ES-I3 (cell line): ENCODE data around the gene TTC22.

ENCODE experiments used
- H3K36me3 ChIP-seq: 2 replicates; pipeline ENCODE4 v1.6.1; 2013; ENCODE audit warnings: mild to moderate bottlenecking, low read length, control low read depth, moderate library complexity; ENCODE audit not compliant: insufficient read depth
- H3K4me1 ChIP-seq: 2 replicates; pipeline ENCODE4 v1.6.1; 2013; ENCODE audit warnings: mild to moderate bottlenecking, control low read depth, low read length; ENCODE audit not compliant: insufficient read depth
- H3K9ac ChIP-seq: 2 replicates; pipeline ENCODE4 v1.6.1; 2013; ENCODE audit warnings: low read depth, mild to moderate bottlenecking, low read length, moderate library complexity
- H3K9me3 ChIP-seq: 2 replicates; pipeline ENCODE4 v1.6.1; 2013; ENCODE audit warnings: mild to moderate bottlenecking, low read length, moderate library complexity; ENCODE audit not compliant: control insufficient read depth, insufficient read depth

Gene TTC22

DNA sequence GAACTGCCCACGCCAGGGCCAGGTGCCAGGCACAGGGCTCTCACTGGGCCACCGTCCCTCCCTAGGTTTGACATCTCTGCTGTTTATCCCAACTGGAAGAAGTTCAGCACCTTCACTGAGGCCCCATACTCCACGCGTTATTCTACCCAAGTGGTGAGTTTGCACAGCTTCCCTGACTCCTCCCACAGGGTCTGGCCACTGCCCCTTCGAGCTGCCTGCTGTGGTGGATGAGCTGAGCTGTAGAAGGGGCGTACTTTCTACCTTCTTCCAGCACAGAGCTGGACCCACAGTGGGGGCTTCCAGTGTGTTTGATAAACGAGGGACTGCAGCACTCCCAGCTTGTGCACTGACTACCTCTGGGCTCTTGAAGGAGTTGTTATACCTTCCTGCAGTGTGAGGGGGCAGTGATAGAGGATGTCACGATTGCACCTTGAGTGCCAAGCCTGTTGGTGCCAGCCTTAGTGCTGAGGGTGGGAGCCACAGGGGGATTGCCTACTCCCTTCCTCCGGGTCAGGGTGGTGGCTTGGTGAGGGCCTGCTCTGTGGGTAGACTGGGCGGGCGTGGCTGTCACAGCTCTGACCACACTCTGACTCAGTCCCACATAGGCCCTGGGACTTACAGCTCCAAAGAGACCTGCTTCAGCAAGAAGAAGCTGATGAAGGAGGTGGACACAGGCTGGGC, 5.9 kb upstream of the TTC22 start:
- H3K9me3 ChIP-seq: no peaks in the 10 kb centered on the region
- no peak overlapping the region for H3K9ac ChIP-seq
- no peaks in the 10 kb centered on the region for H3K4me1 ChIP-seq
- H3K36me3 ChIP-seq: no peaks in the 10 kb centered on the region

DNA sequence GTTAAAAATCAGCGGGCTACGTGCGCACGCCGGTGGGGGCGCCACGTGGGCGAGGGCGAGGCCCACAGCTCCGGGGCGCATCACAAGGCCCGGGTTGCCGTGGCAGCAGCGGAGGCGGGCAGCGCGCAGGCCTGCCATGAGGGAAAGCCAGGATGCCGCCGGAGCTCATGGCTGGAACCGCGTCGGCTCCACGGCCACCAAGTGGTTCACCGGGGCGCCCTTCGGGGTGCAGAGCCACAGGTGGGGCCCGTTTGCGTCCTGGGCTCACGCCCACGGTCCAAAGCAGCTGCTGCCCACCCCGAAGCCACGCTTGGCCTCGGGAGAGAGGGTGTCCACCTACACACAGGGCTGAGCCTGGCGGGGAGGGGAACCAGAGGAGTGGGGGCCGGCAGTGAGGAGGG, 4.9 kb upstream of the TTC22 start:
- Histone ChIP-seq H3K4me1 (no peaks in the 10 kb centered on the region), H3K36me3 (no peaks in the 10 kb centered on the region), H3K9ac (no peak overlapping the region), H3K9me3 (no peaks in the 10 kb centered on the region)

DNA sequence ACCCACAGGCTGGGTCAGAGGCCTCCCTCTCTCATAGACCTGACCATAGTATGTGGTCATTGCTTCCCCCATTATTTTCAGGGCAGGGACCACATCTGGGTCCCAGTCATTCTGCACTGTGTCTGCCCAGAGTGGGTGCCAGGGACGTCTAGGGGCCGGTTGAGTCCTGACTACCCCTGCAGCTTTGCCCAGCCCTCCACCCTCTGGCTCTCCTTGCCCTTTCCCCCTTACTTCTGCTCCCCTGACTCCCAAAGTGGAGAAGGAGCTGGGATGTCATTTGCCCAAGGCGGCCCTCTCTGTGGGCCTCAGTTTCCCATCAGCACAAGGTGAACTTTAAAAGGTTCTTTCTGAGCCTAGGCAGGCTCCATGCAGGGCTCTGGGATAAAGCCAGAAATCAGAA, 4.3 kb upstream of the TTC22 start:
- Histone ChIP-seq H3K9me3 (no peaks in the 10 kb centered on the region), H3K36me3 (no peaks in the 10 kb centered on the region), H3K9ac (no peak overlapping the region), H3K4me1 (no peaks in the 10 kb centered on the region)

DNA sequence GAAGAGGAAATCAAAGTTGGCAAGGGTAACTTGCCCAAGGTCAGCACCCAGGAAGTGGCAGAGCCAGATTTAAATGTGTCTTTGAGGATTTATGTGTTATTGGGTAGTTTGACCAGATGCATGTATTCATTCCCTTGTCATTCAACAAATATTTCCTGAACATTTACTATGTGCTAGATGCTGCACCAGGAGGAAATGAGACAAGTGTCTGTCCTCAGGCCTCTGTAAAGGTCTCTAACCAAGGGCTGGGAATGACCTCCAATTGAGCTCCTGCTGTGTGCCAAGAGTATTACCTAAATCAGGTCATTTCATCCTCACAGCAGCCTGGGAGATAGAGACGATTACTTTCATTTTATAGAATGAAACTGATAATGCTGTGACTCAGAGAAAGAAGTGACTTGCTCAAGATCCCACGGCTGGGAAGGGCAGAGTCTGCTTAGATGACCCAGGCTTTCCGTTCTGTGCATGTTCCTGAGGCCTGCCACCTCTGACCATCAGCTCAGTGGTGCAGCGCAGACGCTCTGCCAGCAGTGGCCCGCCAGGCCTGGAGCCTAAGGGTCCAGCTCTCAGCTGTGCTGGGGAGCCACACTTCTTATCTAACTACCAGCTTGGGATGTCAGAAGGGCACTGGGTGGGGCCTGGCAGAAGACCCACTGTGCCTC, 3.5 kb upstream of the TTC22 start:
- no peaks in the 10 kb centered on the region; the same call in 1 of the 2 replicates for H3K4me1 ChIP-seq
- no peak overlapping the region for H3K9ac ChIP-seq
- H3K9me3 ChIP-seq: no peaks in the 10 kb centered on the region
- H3K36me3 ChIP-seq: no peaks in the 10 kb centered on the region

DNA sequence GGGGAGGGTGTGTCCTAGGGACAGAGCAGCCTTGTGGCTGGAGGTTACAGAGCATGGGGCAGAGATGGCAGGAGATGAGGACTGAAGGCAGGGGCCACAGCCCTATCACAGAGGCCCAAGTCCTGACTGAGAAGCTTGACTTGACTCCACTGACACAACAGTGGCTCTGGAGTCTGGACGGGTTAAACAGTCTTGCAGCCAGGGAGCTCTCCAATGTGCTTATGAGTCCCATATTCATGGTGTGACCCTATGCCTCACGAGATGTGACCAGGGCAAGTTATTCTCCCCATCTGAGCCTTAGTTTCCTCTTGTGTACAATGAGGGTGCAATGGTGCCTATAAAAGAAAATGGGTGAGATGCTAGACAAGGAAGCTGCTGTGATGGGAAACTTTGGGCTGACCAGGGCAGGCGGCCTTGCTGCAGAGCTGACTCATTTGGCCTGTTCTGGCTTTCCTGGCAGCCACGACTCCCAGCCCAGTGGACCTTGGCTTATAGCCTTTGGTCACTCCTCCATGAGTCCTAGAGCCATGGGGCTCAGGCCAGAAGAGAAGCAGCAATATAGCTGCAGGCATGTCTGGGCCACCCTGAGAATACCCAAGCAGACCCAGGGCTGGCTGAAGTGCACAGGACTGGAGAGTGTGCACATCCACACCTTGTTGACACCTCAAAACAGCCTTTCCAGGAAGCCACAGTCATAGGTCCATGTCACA, 2.8 kb upstream of the TTC22 start:
- no peak overlapping the region for H3K9ac ChIP-seq

DNA sequence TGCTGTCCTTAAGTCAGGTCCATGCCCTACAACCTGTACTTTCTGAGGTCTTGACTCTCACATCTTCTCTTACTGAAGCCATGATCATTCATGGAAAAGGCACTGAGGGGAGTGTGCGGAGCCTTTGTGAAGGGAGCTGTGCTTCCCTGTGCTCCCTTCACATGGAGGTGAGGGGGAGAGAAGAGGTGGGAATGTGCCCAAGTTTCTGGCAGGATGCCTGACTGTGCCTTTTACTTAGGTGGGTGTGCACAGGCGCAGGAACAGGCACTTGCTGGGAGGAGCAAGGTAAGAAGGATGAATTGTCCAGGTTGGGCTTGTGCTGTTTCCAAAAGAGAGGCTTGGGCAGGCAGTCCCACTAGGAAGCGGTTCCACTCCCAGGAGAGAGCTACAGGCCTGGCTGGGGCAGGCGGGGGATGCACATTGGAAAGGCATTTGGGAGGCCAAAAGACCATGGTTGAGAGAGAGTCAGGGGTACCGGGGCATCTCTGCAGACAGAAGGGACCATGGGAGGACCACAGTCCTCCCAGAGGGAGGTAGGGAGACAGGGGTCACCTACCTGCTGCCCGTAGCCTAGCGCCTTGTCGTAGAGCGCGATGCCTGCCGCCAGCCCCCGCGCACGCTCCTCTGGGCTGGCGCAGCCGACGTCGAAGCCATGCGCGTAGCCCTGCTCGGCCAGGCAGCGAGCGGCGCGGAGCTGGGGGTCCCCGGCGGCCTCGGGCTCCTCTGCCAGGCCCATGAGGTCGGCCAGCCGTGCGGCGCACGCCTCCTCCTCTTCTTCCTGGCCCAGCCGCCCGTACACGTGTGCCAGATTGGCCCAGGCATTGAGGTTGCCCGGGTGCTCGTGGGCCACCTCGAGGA, 853 bp downstream of the TTC22 start:
- no peaks in the 10 kb centered on the region for H3K9me3 ChIP-seq
- no peaks in the 10 kb centered on the region for H3K36me3 ChIP-seq
- peak overlapping the region; percentile 39; the same call in 1 of the 2 replicates for H3K9ac ChIP-seq
- H3K4me1 ChIP-seq: peaks cover 7% of the 10 kb centered on the region

More for the DNA sequence above, 2.8 kb upstream of the TTC22 start:
- no peaks in the 10 kb centered on the region; the same call in 1 of the 2 replicates for H3K4me1 ChIP-seq
- no peaks in the 10 kb centered on the region for H3K36me3 ChIP-seq
- H3K9me3 ChIP-seq: no peaks in the 10 kb centered on the region

DNA sequence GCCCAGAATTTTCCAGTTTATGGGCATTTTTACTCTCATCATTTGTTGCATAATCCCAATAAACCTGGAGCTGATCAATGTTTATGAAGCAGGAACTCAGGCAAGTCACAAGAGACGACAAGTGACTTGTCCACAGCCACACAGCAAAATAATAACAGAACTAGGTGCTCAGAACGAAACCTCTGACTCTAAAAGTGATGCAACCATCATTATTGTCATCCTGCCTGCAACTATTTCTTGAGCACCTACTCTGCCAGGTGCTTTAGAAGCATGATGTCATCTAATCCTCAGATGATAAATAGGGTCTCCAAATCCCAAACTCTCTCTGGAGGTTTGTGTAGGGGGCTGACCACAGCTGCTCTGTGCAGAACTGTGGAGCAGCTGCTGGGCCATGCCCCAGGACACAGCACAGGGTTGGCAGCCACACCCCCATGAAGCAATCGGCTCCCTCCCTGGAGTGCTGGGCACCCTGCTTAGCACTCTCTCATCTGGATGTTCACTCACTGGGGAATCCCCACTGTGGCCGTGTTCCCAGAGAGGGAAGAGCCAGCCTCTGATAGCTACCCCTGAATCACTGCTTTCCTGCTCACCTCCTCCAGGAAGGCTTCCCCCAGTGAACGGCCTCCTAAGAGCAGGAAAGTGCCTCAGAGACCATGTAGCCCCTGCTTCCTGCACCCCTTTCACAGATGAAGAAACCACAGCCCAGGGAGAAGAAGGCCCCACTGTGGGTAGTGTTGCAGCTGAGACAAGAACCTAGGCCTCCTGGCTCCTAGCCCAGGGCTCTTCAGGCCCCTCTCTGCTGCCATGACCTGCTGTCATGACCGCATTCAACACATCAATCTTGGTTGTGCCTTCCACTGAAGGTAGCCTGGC, 2.1 kb downstream of the TTC22 start:
- Histone ChIP-seq H3K9ac (no peak overlapping the region), H3K36me3 (no peaks in the 10 kb centered on the region), H3K9me3 (no peaks in the 10 kb centered on the region), H3K4me1 (peaks cover 17% of the 10 kb centered on the region)

DNA sequence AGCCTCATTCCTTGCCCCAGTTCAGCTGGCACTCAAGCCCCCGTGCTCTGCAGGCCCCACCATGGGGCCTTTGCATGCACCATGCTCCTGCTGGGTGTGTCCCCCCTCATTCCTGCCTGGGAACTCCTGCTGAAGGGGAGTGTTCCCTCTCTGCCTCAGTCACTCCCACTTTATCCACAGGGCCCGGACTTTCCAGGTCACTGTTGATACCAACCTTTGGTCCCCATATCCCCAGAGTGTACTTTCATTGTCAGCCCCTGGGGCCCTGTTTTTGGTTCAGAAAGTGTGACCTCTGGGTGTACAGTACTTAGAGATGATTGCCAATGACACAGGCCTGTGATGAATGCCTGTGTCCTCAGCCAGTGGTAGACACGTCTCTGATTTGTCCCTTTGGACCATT, 2.9 kb downstream of the TTC22 start:
- Histone ChIP-seq H3K9ac (no peak overlapping the region), H3K4me1 (peaks cover 17% of the 10 kb centered on the region), H3K36me3 (no peaks in the 10 kb centered on the region), H3K9me3 (no peaks in the 10 kb centered on the region)

DNA sequence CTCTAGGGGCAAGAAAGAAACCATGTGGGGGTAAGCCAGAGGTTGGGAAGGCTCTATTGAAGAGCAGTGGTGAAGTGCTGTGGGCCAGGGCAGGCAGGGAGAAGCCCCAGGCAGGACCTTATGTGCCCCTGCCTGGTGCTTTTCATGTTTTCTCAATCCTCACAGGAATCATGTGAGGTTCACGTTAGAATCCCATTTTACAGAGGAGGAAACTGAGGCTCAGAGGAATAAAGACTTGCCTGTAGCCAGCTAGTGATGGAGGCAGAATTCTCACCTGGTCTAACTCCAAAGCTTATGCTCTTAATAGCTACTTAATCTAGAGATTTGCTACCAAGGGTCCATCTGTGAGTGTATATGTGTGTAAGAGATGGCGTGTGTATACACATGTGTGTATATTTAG, 4.2 kb downstream of the TTC22 start:
- Histone ChIP-seq H3K9ac (no peak overlapping the region), H3K36me3 (no peaks in the 10 kb centered on the region), H3K4me1 (peaks cover 17% of the 10 kb centered on the region), H3K9me3 (no peaks in the 10 kb centered on the region)

DNA sequence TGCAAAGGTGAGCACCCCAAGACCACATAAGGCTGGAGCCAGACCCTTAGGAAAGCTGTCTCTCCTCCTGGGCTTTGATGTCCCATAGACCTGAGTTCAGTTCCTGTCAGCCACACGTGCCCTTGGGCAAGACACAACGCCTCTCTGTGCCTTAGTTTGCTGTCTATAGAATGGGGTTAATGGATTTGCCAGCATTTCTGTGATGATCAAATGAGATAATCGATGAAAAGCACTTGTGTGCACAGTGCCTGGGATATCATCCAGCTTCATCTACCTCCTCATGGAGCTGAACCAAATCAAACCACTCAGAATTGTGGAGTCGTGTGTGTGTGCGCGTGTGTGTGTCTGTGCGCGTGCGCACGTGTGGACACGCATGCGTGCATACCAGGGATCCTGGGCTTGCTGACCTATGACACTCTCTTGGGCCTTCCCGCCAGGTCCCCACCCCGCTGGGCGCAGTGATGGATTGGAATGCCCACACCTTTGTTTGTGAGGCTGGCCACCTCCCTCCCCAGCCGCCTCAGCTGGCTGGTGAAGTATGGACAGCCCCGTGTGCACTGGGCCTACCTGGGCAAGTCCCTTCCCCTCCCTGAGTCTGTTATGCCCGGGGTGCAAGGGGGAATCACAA, 5.2 kb downstream of the TTC22 start:
- H3K4me1 ChIP-seq: peaks cover 17% of the 10 kb centered on the region
- H3K9me3 ChIP-seq: no peaks in the 10 kb centered on the region
- H3K36me3 ChIP-seq: no peaks in the 10 kb centered on the region
- H3K9ac ChIP-seq: no peak overlapping the region

DNA sequence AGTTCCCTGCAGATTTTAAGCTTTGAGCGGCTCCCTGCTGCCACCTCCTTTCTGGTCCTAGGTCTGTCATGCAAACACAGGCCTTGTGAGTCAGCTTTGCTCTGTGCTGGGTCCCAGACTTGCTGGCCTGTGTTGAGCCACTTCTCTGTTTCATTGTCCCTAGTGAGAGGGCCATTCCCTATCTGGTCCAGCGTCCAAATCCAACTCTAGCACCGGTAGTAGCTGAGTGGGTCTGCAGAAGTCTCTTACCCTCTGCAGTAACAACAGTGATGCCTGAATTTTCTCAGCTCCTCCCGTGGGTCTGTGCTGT, 5.8 kb downstream of the TTC22 start:
- no peaks in the 10 kb centered on the region for H3K9me3 ChIP-seq
- H3K9ac ChIP-seq: no peak overlapping the region
- peaks cover 17% of the 10 kb centered on the region for H3K4me1 ChIP-seq
- H3K36me3 ChIP-seq: no peaks in the 10 kb centered on the region

DNA sequence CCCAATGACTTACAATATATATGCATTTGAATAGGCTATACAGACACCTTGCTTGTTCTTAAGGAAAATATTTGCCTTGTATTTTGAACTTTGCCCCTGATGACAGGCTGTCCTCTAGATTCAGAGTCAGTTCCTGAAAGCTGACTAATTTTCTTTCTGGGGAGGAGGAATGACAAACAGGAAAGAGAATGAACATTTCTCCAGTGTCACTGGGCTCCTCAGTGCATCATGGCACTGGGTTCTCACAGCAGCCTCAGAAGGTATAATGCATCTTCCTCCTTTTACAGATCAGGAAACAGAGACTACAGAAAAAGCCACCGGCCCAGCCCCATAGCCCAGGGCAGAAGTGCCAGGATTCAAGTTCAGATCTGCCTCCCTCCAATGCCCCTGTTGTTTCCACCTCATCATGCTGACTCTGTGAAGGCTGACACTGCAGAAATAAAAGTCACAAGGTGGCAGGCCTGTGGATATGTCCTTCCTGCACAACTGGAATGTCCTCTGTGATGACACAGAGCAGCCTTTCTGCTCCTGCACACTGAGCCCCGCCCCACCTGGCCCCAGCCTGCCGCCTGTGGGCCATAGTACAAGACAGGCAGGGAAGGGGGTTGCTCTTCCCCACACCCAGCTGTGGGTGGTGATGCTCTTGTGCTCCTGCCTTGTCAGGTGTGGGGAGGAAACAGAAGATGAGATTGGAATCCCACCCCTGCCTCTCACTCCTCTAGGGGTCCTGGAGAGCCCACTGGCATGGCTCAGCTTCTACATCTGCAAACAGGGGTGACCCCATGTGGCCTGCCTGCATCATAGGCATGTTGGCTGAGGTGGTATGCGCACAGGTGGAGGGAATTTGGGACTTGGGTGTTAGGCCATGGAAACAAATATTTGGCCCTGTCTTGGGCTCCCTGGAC, 6.4 kb downstream of the TTC22 start:
- Histone ChIP-seq H3K9ac (no peak overlapping the region), H3K36me3 (no peaks in the 10 kb centered on the region), H3K9me3 (no peaks in the 10 kb centered on the region), H3K4me1 (peaks cover 17% of the 10 kb centered on the region)
